ENCODE results near the gene ATRNL1. TPM values are rescaled to one million over a fixed set of nuclear protein-coding genes. Genes with fewer than 3 reads are reported as not detected.

Gene ATRNL1
- total RNA-seq, 1 donor from 2014 or later: 0.93 TPM

- Histone ChIP-seq H3K27me3 (no peaks in the 10 kb centered on the region), H3K9me3 (no peaks in the 10 kb centered on the region), H3K4me3 (no peak overlapping the region), H3K36me3 (no peaks in the 10 kb centered on the region), H3K27ac (no peak overlapping the region), H3K4me1 (no peaks in the 10 kb centered on the region)
- intact Hi-C loops (cut with DNase I): no loop called here
- no peak for ATAC-seq
- TF ChIP-seq CTCF (IDR thresholded peaks at IDR 0.05): no peak
- DNase-seq: no peak
Measured at GRCh38 chr10:115947104-115947503, 853.9 kb downstream of the ATRNL1 start.

- peak; percentile 44 for TF ChIP-seq CTCF (IDR thresholded peaks at IDR 0.05)
- ATAC-seq (no peak), DNase-seq (no peak)
- intact Hi-C loops (cut with DNase I): no loop called here
- Histone ChIP-seq H3K4me1 (no peaks in the 10 kb centered on the region), H3K36me3 (no peaks in the 10 kb centered on the region), H3K9me3 (no peaks in the 10 kb centered on the region), H3K27me3 (no peaks in the 10 kb centered on the region), H3K27ac (no peak overlapping the region), H3K4me3 (no peak overlapping the region)
Measured at GRCh38 chr10:115948465-115948864, 855.3 kb downstream of the ATRNL1 start.

GRCh38 chr10:115949282-115949844 lies 856.2 kb downstream of the ATRNL1 start:
- intact Hi-C loops (cut with DNase I): no loop called here
- Histone ChIP-seq H3K27ac (no peak overlapping the region), H3K4me3 (no peak overlapping the region), H3K36me3 (no peaks in the 10 kb centered on the region), H3K27me3 (no peaks in the 10 kb centered on the region), H3K4me1 (no peaks in the 10 kb centered on the region), H3K9me3 (no peaks in the 10 kb centered on the region)
- DNase-seq (no peak), ATAC-seq (peak; percentile 37)
- TF ChIP-seq CTCF (IDR thresholded peaks at IDR 0.05): no peak

GRCh38 chr10:115950320-115950719 lies 857.2 kb downstream of the ATRNL1 start:
- intact Hi-C loops (cut with DNase I): no loop called here
- ATAC-seq (no peak), DNase-seq (no peak)
- Histone ChIP-seq H3K4me1 (no peaks in the 10 kb centered on the region), H3K27ac (no peak overlapping the region), H3K9me3 (no peaks in the 10 kb centered on the region), H3K36me3 (no peaks in the 10 kb centered on the region), H3K4me3 (no peak overlapping the region), H3K27me3 (no peaks in the 10 kb centered on the region)
- TF ChIP-seq CTCF (IDR thresholded peaks at IDR 0.05): no peak

GRCh38 chr10:115951242-115951641 lies 858.1 kb downstream of the ATRNL1 start:
- DNase-seq: no peak
- no peak for TF ChIP-seq CTCF (IDR thresholded peaks at IDR 0.05)
- no peak overlapping the region for H3K4me3 ChIP-seq

GRCh38 chr10:115953281-115953680 lies 860.1 kb downstream of the ATRNL1 start:
- Histone ChIP-seq H3K4me1 (no peaks in the 10 kb centered on the region), H3K9me3 (no peaks in the 10 kb centered on the region), H3K27ac (no peak overlapping the region), H3K36me3 (no peaks in the 10 kb centered on the region), H3K27me3 (no peaks in the 10 kb centered on the region), H3K4me3 (no peak overlapping the region)
- DNase-seq (no peak), ATAC-seq (no peak)
- intact Hi-C loops (cut with DNase I): no loop called here
- no peak for TF ChIP-seq CTCF (IDR thresholded peaks at IDR 0.05)

More at GRCh38 chr10:115951242-115951641, 858.1 kb downstream of the ATRNL1 start:
- Histone ChIP-seq H3K36me3 (no peaks in the 10 kb centered on the region), H3K27me3 (no peaks in the 10 kb centered on the region), H3K4me1 (no peaks in the 10 kb centered on the region), H3K27ac (no peak overlapping the region), H3K9me3 (no peaks in the 10 kb centered on the region)
- no peak for ATAC-seq
- intact Hi-C loops (cut with DNase I): no loop called here
